K562 (cell line): Measurements from ENCODE around the gene PPP1R17. TPM values are rescaled to one million over a fixed set of nuclear protein-coding genes. Genes with fewer than 3 reads are reported as not detected.

ENCODE experiments used
- polyA plus RNA-seq, 8 experiments: library from polyadenylated mRNA; depleted of rRNA in 4 of 8; stranded (reverse) in 5 of 8; unstranded in 3 of 8; fragments of >200 nt; fragmentation: Nextera tagmentation in 2 of 8; fragmentation: Illumina TruSeq in 1 of 8; extraction: Ambion mirVana in 2 of 8; extraction: Trizol in 1 of 8; gene quantifications; 2 replicates each; pipeline versions ENCODE4 v1.2.1 to v1.2.3, GENCODE V29; 2011 to 2014; ENCODE audit warnings: inconsistent platforms in 1 of 8, missing spikeins in 1 of 8
- total RNA-seq, 7 experiments: library from RNA; depleted of rRNA in 6 of 7; stranded (reverse); fragments of >200 nt in 6 of 7; fragmentation: Illumina TruSeq in 2 of 7; extraction: Trizol in 2 of 7; gene quantifications; 2 replicates each; pipeline versions ENCODE4 v1.2.1 to v1.2.3, GENCODE V29; 2011 to 2021; ENCODE audit warnings: low replicate concordance in 1 of 7

PPP1R17 gene
- total and polyA plus RNA-seq, 9 of the 15 experiments (the other 6 are each of a cell fraction or from before 2014, with no cell fraction given) = not detected

Other genes with a start within 250 kb of the PPP1R17 start
- gene ITPRID1, start 173.1 kb upstream of the PPP1R17 start, total RNA-seq (2014; rRNA removed) = not detected in 2 replicates
- not detected in 2 replicates for gene ITPRID1, start 173.1 kb upstream of the PPP1R17 start, total RNA-seq (2014; rRNA removed; fragmentation: Illumina TruSeq; extraction: Trizol)
- gene ITPRID1, start 173.1 kb upstream of the PPP1R17 start, total RNA-seq (2015; rRNA removed; fragmentation: Illumina TruSeq; extraction: Trizol) = not detected in 2 replicates
- not detected in 2 replicates for gene ITPRID1, start 173.1 kb upstream of the PPP1R17 start, total RNA-seq (2021)
- not detected in 2 replicates for gene ITPRID1, start 173.1 kb upstream of the PPP1R17 start, polyA plus RNA-seq (2011; rRNA removed)
- not detected in 2 replicates for gene ITPRID1, start 173.1 kb upstream of the PPP1R17 start, polyA plus RNA-seq (2014; fragmentation: Illumina TruSeq; extraction: Trizol)
- not detected for gene ITPRID1, start 173.1 kb upstream of the PPP1R17 start, polyA plus RNA-seq (2014; fragmentation: Nextera tagmentation; extraction: Ambion mirVana)
- gene ITPRID1, start 173.1 kb upstream of the PPP1R17 start, polyA plus RNA-seq (2014; rRNA removed) = not detected in 2 replicates